Endometrium (tissue), 2 donors: ENCODE results near the gene AK3.

Experiments
- FAIRE-seq: peaks from 2 replicates; lab custom pipeline; 2012; peaks lifted over from hg19 to GRCh38; lab: Jason Lieb, UNC
- donor health status: control.
- donor health status: control.

AK3 gene

DNA sequence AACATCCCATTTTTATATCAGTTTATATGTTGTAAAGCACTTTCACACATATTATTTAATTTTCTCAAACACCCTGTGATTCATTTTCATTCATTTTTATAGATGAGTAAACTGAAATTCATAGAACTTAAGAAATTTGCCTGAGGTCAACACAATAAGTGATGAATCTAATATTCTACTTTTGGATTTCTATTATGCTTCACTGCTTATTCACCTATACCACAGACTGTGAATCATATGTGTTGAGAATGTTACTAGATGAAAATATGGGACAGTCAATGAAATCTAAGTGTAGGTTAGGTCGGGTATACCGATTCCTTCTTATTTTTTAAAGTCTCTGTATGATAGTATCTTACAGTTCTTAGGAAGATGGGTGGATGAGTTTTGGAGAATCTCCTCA is 36.9 kb downstream of the AK3 start:
- FAIRE-seq = peak; percentile 39

GRCh38 chr9:4701526-4701925 is 39.5 kb downstream of the AK3 start:
- no peak for FAIRE-seq

DNA sequence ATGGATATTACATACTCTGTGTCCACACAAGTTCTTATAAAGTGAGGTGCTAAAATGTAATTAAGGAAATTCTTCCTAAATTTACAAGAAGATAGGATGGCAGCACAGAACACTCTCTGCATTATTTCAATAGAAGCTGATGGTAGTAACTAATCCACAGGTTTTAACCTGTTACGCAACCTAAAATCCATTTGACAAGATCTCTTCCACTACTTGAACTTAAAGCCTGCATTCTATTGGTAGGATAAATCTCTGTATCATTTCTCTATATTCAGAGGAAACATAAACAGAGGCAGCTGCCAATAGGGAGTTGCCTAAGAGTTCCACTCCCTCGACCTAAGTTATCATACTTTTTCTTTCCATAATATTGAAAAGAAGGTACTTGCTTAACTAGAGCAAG is 40.1 kb downstream of the AK3 start:
- FAIRE-seq = no peak

GRCh38 chr9:4700091-4700490 is 40.9 kb downstream of the AK3 start:
- FAIRE-seq = no peak

DNA sequence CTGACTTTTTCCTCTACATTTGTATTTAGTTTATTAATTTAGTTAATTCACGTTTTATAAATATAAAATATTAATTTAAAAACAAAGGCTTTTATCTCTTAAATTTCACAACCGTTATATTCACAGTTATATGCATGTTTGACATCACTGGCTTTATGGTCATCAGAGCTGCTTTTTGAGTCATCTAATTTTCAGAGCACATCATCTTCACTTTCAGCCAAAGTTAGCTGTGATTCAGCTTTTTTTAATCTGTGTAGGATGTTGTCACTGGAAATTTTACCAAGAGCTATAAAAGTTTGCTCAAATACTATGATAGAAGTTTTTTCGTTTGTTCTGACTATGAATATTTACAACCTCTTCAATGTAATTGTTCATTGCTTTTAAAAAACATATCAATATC is 49.2 kb downstream of the AK3 start:
- no peak for FAIRE-seq

DNA sequence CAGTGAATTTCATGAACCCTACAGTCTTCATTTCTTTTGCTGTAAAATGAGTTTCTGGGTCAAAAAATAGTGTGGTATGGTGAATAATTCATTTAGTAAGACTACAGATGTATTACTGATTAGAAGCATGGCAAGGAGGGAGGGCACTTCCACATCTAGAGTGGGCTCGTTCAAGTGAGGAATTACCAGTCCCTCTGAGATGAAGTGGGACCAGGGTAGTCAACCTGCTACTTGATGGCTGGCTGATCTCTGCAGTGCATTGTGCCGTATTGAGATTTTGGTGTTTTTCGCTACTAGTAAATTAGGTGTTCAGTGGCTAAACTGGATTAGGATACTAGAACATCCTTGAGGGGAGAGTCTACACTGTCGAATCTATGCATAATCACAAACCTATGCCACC is 50.9 kb downstream of the AK3 start:
- no peak for FAIRE-seq

- no peak for FAIRE-seq
Observed at GRCh38 chr9:4689687-4690104, 51.3 kb downstream of the AK3 start.

DNA sequence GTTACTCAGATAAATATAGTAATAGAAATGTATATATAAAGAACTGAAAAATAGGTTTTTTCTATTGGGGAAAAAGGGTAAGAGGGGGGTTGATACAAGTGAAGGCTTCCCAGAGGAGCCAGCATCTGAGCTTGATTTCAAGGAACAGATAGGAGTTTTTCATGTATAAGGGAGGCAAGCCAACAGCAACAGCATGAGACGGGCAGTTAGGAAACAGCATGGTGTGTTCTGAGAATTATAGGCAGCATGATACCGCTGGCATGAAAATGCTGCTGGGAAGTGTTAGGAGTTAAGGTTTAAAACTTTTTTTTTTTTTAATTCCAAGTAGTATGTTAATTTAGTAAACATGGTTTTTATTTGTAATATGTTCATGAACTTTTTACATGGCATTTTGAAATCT is 52.0 kb downstream of the AK3 start:
- no peak for FAIRE-seq

GRCh38 chr9:4686584-4686983 is 54.4 kb downstream of the AK3 start:
- peak; percentile 76 for FAIRE-seq

DNA sequence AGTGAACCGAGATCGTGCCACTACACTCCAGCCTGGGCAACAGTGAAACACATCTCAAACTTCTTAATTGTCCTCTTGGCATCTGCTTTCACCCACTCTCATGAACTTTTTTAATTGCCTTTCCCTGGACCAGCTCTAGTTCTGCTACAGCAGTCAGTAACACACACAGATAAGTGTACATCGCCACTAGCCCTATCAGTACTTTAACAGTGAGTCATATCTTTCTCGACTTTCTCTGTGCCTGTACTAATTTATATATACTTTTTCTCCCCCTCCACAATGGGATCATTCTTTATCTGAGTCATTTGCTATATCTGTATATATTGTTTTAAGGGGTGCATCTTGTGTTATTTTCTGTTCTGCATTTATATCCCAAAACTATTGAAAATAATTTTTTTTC is 54.9 kb downstream of the AK3 start:
- FAIRE-seq = no peak

DNA sequence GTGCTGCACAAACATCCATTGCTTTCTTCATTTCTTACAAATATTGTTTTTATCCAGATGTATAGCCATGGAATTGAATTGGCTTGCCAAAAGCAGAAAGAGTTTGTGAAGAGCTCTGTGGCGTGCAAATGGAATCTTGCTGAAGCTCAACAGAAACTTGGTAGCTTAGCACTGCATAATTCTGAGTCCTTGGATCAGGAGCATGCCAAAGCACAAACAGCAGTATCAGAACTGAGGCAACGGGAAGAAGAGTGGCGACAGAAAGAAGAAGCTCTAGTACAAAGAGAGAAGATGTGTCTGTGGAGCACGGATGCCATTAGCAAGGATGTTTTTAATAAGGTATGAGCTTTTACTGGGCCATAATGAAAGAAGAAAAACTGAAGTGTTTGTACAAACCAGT is 56.2 kb downstream of the AK3 start:
- FAIRE-seq = no peak

DNA sequence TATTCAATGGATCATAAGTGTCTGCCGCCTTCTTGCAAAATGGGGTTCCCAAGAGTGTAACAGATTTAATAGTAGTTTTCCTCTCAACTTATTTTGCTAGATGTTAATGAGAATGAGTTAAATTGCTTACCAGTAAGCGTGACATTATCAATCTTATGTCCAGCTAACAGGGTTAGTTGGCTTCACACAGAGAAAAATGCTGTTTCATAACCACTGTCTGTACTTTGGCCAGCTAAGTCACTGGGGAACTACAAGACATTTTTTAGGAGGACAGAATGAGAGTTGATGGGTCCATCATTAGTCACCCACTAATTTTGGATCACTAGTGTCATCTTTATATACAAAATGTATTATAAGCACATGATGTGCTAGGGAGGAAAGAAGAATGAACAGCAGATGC is 60.3 kb downstream of the AK3 start:
- FAIRE-seq = no peak

GRCh38 chr9:4680173-4680525 is 60.9 kb downstream of the AK3 start:
- no peak for FAIRE-seq

GRCh38 chr9:4679268-4680172 is 61.5 kb downstream of the AK3 start, which contains the start of gene CDC37L1:
TSS of gene CDC37L1 (plus strand) at chr9:4679569. CDS start at chr9:4679768, 199 bp downstream.
- peak; percentile 89 for FAIRE-seq

- no peak for FAIRE-seq
Observed at GRCh38 chr9:4678679-4679267, 62.2 kb downstream of the AK3 start.

- no peak for FAIRE-seq
Observed at GRCh38 chr9:4677392-4677791, 63.6 kb downstream of the AK3 start.

- no peak for FAIRE-seq
Observed at GRCh38 chr9:4674783-4675182, 66.2 kb downstream of the AK3 start.

- FAIRE-seq = no peak
Observed at GRCh38 chr9:4671737-4672136, 69.3 kb downstream of the AK3 start.

GRCh38 chr9:4670591-4670990 is 70.4 kb downstream of the AK3 start:
- no peak for FAIRE-seq

- FAIRE-seq = no peak
Observed at GRCh38 chr9:4669890-4670289, 71.1 kb downstream of the AK3 start.

GRCh38 chr9:4668604-4669003 is 72.4 kb downstream of the AK3 start:
- no peak for FAIRE-seq

GRCh38 chr9:4667681-4668080 is 73.3 kb downstream of the AK3 start:
- FAIRE-seq = no peak

GRCh38 chr9:4666042-4666699 is 74.8 kb downstream of the AK3 start, which contains the start of gene SPATA6L:
TSS of gene SPATA6L (minus strand) at chr9:4666480. CDS start at chr9:4666250, 230 bp downstream.
- FAIRE-seq = no peak
